HEK293 (cell line): ENCODE results near the gene BTAF1.

Experiments
- CTCF ChIA-PET: fragments of 350-600 bp; formaldehyde crosslinking; extraction: SDS; loops from one replicate; lab custom pipeline; 2021; ENCODE audit warnings: antibody characterized with exemption; lab: Yijun Ruan, JAX
- POLR2A ChIA-PET: fragments of 300-600 bp; formaldehyde crosslinking; extraction: SDS; loops from one replicate; lab custom pipeline; 2020; ENCODE audit warnings: antibody characterized with exemption, inconsistent platforms; lab: Yijun Ruan, JAX
- H3K27ac ChIP-seq: fragments of 200-500 bp; sonication (Bioruptor generic); 2 replicates; pipeline ENCODE4 v1.5.1; 2014; ENCODE audit warnings: low read depth, low read length, control low read depth, inconsistent platforms; ENCODE audit errors: extremely low read depth
- H3K36me3 ChIP-seq, 2 experiments: fragments of 200-500 bp in 1 of 2; sonication (Bioruptor generic) in 1 of 2; 1 replicate in 1 of 2; 2 replicates in 1 of 2; pipeline ENCODE4 v1.5.1; 2014 to 2017; ENCODE audit warnings: inconsistent platforms in 2 of 2, low read length in 2 of 2; ENCODE audit not compliant: control insufficient read depth in 2 of 2, insufficient read depth in 1 of 2
- H3K4me1 ChIP-seq: fragments of 200-500 bp; sonication (Bioruptor generic); 2 replicates; pipeline ENCODE4 v1.5.1; 2014; ENCODE audit warnings: mild to moderate bottlenecking, low read length, inconsistent platforms; ENCODE audit not compliant: control insufficient read depth, insufficient read depth
- H3K4me3 ChIP-seq: 2 replicates; pipeline ENCODE4 v1.5.1; 2011; ENCODE audit warnings: low read depth, mild to moderate bottlenecking, control low read depth, low read length, moderate library complexity
- H3K9me3 ChIP-seq: fragments of 200-500 bp; sonication (Bioruptor generic); 2 replicates; pipeline ENCODE4 v1.5.1; 2014; ENCODE audit warnings: low read depth, low read length, inconsistent platforms; ENCODE audit not compliant: control insufficient read depth, insufficient read depth
- FEZF1 ChIP-seq: fragments of 450-650 bp; formaldehyde crosslinking; IDR thresholded peaks from 2 replicates; pipeline ENCODE4 v1.5.1; 2016; ENCODE audit warnings: missing biosample characterization, missing genetic modification characterization
- GFI1B ChIP-seq: fragments of 450-650 bp; formaldehyde crosslinking; IDR thresholded peaks from 2 replicates; pipeline ENCODE4 v1.5.1; 2016; ENCODE audit warnings: missing biosample characterization, missing genetic modification characterization
- GLIS2 ChIP-seq: fragments of 450-650 bp; formaldehyde crosslinking; IDR thresholded peaks from 2 replicates; pipeline ENCODE4 v1.5.1; 2016; ENCODE audit warnings: missing biosample characterization, missing genetic modification characterization
- HOXA7 ChIP-seq: sonication (generic); formaldehyde crosslinking; IDR thresholded peaks from 2 replicates; pipeline ENCODE4 v1.8.1; 2022; ENCODE audit warnings: missing genetic modification reagents, borderline replicate concordance
- KLF16 ChIP-seq: fragments of 450-650 bp; formaldehyde crosslinking; IDR thresholded peaks from 2 replicates; pipeline ENCODE4 v1.5.1; 2017; ENCODE audit warnings: missing biosample characterization, missing genetic modification characterization
- KLF9 ChIP-seq: fragments of 450-650 bp; formaldehyde crosslinking; IDR thresholded peaks from 2 replicates; pipeline ENCODE4 v1.5.1; 2016; ENCODE audit warnings: missing biosample characterization, missing genetic modification characterization, low read depth
- SP3 ChIP-seq: fragments of 450-650 bp; formaldehyde crosslinking; IDR thresholded peaks from 2 replicates; pipeline ENCODE4 v1.5.1; 2016; ENCODE audit warnings: missing biosample characterization, missing genetic modification characterization
- ZBTB17 ChIP-seq: fragments of 450-650 bp; formaldehyde crosslinking; IDR thresholded peaks from 2 replicates; pipeline ENCODE4 v1.5.1; 2016; ENCODE audit warnings: missing biosample characterization, missing genetic modification characterization
- ZNF157 ChIP-seq: fragments of 450-650 bp; formaldehyde crosslinking; IDR thresholded peaks from 2 replicates; pipeline ENCODE4 v1.5.1; 2016; ENCODE audit warnings: missing biosample characterization, missing genetic modification characterization
- ZNF366 ChIP-seq: fragments of 450-650 bp; formaldehyde crosslinking; conservative IDR thresholded peaks from 2 replicates; pipeline ENCODE4 v1.5.1; 2016; ENCODE audit warnings: missing biosample characterization, missing genetic modification characterization
- ZNF549 ChIP-seq: fragments of 450-650 bp; IDR thresholded peaks from 2 replicates; pipeline ENCODE4 v1.5.1; 2018; ENCODE audit warnings: missing biosample characterization, missing genetic modification characterization, mild to moderate bottlenecking, inconsistent platforms, moderate library complexity
- ZNF629 ChIP-seq: fragments of 450-650 bp; formaldehyde crosslinking; IDR thresholded peaks from 2 replicates; pipeline ENCODE4 v1.5.1; 2017; ENCODE audit warnings: missing biosample characterization, missing genetic modification characterization
- ZNF660 ChIP-seq: fragments of 450-650 bp; IDR thresholded peaks from 2 replicates; pipeline ENCODE4 v1.5.1; 2018; ENCODE audit warnings: missing biosample characterization, mild to moderate bottlenecking, missing genetic modification characterization
- ZSCAN16 ChIP-seq: fragments of 450-650 bp; formaldehyde crosslinking; IDR thresholded peaks from 2 replicates; pipeline ENCODE4 v1.5.1; 2016; ENCODE audit warnings: missing biosample characterization, missing genetic modification characterization
- ZSCAN30 ChIP-seq: fragments of 450-650 bp; IDR thresholded peaks from 2 replicates; pipeline ENCODE4 v1.5.1; 2018; ENCODE audit warnings: missing biosample characterization, mild to moderate bottlenecking, missing genetic modification characterization, moderate library complexity
- TF ChIP-seq, protein P1 (sequence below): fragments of 450-650 bp; formaldehyde crosslinking; IDR thresholded peaks from 2 replicates; pipeline ENCODE4 v1.5.1; 2016; ENCODE audit warnings: missing biosample characterization, missing genetic modification characterization
- TF ChIP-seq, protein P2 (sequence below): fragments of 450-650 bp; formaldehyde crosslinking; IDR thresholded peaks from 2 replicates; pipeline ENCODE4 v1.5.1; 2016; ENCODE audit warnings: missing biosample characterization, missing genetic modification characterization
- TF ChIP-seq, protein P3 (sequence below): fragments of 450-650 bp; IDR thresholded peaks from 2 replicates; pipeline ENCODE4 v1.5.1; 2018; ENCODE audit warnings: missing biosample characterization, mild to moderate bottlenecking, missing genetic modification characterization
- TF ChIP-seq, protein P4 (sequence below): fragments of 450-650 bp; formaldehyde crosslinking; IDR thresholded peaks from 2 replicates; pipeline ENCODE4 v1.5.1; 2017; ENCODE audit warnings: missing biosample characterization, missing genetic modification characterization
- TF ChIP-seq, protein P5 (sequence below): fragments of 450-650 bp; formaldehyde crosslinking; optimal IDR thresholded peaks from 2 replicates; pipeline ENCODE3; 2016; ENCODE audit warnings: missing biosample characterization, mild to moderate bottlenecking, missing genetic modification characterization
- TF ChIP-seq, protein P6 (sequence below): fragments of 450-650 bp; formaldehyde crosslinking; IDR thresholded peaks from 2 replicates; pipeline ENCODE4 v1.5.0; 2017; ENCODE audit warnings: missing biosample characterization, missing genetic modification characterization, borderline replicate concordance
- TF ChIP-seq, protein P7 (sequence below): fragments of 450-650 bp; formaldehyde crosslinking; IDR thresholded peaks from 2 replicates; pipeline ENCODE4 v1.5.1; 2016; ENCODE audit warnings: missing biosample characterization, missing genetic modification characterization

The BTAF1 gene

DNA sequence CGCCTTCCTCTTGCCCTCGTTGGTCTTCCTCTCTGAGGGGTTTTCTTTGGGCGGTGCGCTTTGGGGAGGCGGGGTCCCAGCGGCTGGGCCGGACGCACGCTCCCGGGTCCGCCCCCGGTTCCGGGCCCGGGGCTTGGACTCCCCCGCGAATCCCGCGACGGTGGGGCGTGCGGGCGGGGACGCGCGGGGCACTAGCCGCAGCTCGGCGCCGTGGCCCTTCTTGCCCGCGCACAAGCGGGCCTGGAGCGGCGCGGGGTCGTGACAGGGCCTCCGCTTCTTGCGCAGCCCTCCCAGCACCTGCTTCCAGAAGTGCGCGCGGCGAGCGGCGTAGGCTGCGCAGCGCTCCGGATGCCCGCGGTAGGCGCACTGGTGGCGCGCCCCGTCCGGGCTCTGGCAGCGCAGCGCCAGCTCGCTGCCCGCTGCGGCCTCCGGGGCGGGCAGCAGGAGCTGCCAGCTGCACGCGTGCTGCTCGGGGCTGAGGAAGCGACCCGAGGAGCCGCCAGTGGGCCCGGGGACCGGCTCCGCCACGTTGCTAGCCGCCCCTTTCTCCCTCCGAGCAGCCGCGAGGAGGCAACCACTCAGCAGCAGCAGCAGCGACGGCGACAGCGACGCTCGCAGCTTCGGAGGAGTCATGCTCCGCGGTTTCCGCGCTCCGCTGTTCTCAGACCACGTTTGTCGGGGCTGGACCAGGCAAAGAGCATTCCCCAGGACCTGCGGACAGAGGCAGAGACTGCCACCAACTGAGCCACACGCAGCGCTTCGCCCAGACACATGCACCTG is 15.0 kb upstream of the BTAF1 start:
- no peaks in the 10 kb centered on the region for H3K9me3 ChIP-seq
- H3K36me3 ChIP-seq = peaks cover 0 to 3% of the 10 kb centered on the region in 2 experiments; a peak in 1 of 3 replicates
- ChIA-PET CTCF (interaction anchor here (0.6 to 1.7 kb wide), 12 partner anchors 15 to 522 kb away, joined by 3 to 6 read pairs (median 4); partner anchors contain the start of gene BTAF1), POLR2A (interaction anchor here (0.6 to 2.8 kb wide), 7 partner anchors 10 to 939 kb away, joined by 3 to 18 read pairs (median 6); partner anchors contain the start of genes BTAF1 and TNKS2)
- peaks cover 2% of the 10 kb centered on the region; the same call in 1 of the 2 replicates for H3K4me1 ChIP-seq
- peak overlapping the region; percentile 79; the same call in 1 of the 2 replicates for H3K27ac ChIP-seq
- peak overlapping the region; percentile 56 for H3K4me3 ChIP-seq
- TF ChIP-seq ZNF366 (tag by site-specific recombination) (no peak; the same call in 1 of the 2 replicates), KLF16 (tag by site-specific recombination) (peak; percentile 84; the same call in 1 of the 2 replicates), GLIS2 (tag by site-specific recombination) (peak; percentile 70; the same call in 1 of the 2 replicates), HOXA7 (CRISPR knock-in tag) (0 out of 2 replicates have a peak, but pooled peaks have one; percentile 44), ZNF660 (tag by site-specific recombination) (peak; percentile 89), GFI1B (no peak), ZSCAN30 (tag by site-specific recombination) (peak; percentile 67), ZNF157 (tag by site-specific recombination) (no peak), ZNF549 (tag by site-specific recombination) (no peak), ZBTB17 (tag by site-specific recombination) (peak; percentile 80), SP3 (tag by site-specific recombination) (no peak), KLF9 (tag by site-specific recombination) (no peak), ZSCAN16 (tag by site-specific recombination) (peak; percentile 82), FEZF1 (0 out of 2 replicates have a peak, but pooled peaks have one; percentile 22), ZNF629 (0 out of 2 replicates have a peak, but pooled peaks have one; percentile 38)
- TF ChIP-seq, protein P1, sequence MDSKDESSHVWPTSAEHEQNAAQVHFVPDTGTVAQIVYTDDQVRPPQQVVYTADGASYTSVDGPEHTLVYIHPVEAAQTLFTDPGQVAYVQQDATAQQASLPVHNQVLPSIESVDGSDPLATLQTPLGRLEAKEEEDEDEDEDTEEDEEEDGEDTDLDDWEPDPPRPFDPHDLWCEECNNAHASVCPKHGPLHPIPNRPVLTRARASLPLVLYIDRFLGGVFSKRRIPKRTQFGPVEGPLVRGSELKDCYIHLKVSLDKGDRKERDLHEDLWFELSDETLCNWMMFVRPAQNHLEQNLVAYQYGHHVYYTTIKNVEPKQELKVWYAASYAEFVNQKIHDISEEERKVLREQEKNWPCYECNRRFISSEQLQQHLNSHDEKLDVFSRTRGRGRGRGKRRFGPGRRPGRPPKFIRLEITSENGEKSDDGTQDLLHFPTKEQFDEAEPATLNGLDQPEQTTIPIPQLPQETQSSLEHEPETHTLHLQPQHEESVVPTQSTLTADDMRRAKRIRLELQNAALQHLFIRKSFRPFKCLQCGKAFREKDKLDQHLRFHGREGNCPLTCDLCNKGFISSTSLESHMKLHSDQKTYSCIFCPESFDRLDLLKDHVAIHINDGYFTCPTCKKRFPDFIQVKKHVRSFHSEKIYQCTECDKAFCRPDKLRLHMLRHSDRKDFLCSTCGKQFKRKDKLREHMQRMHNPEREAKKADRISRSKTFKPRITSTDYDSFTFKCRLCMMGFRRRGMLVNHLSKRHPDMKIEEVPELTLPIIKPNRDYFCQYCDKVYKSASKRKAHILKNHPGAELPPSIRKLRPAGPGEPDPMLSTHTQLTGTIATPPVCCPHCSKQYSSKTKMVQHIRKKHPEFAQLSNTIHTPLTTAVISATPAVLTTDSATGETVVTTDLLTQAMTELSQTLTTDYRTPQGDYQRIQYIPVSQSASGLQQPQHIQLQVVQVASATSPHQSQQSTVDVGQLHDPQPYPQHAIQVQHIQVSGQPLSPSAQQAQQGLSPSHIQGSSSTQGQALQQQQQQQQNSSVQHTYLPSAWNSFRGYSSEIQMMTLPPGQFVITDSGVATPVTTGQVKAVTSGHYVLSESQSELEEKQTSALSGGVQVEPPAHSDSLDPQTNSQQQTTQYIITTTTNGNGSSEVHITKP (tag by site-specific recombination) = no peak; the same call in none of the 2 replicates
- TF ChIP-seq, protein P2, sequence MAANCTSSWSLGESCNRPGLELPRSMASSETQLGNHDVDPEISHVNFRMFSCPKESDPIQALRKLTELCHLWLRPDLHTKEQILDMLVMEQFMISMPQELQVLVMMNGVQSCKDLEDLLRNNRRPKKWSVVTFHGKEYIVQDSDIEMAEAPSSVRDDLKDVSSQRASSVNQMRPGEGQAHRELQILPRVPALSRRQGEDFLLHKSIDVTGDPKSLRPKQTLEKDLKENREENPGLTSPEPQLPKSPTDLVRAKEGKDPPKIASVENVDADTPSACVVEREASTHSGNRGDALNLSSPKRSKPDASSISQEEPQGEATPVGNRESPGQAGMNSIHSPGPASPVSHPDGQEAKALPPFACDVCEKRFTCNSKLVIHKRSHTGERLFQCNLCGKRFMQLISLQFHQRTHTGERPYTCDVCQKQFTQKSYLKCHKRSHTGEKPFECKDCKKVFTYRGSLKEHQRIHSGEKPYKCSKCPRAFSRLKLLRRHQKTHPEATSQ (tag by site-specific recombination) = peak; percentile 81; the same call in 1 of the 2 replicates
- TF ChIP-seq, protein P3, sequence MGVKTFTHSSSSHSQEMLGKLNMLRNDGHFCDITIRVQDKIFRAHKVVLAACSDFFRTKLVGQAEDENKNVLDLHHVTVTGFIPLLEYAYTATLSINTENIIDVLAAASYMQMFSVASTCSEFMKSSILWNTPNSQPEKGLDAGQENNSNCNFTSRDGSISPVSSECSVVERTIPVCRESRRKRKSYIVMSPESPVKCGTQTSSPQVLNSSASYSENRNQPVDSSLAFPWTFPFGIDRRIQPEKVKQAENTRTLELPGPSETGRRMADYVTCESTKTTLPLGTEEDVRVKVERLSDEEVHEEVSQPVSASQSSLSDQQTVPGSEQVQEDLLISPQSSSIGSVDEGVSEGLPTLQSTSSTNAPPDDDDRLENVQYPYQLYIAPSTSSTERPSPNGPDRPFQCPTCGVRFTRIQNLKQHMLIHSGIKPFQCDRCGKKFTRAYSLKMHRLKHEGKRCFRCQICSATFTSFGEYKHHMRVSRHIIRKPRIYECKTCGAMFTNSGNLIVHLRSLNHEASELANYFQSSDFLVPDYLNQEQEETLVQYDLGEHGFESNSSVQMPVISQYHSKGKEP = no peak
- TF ChIP-seq, protein P4, sequence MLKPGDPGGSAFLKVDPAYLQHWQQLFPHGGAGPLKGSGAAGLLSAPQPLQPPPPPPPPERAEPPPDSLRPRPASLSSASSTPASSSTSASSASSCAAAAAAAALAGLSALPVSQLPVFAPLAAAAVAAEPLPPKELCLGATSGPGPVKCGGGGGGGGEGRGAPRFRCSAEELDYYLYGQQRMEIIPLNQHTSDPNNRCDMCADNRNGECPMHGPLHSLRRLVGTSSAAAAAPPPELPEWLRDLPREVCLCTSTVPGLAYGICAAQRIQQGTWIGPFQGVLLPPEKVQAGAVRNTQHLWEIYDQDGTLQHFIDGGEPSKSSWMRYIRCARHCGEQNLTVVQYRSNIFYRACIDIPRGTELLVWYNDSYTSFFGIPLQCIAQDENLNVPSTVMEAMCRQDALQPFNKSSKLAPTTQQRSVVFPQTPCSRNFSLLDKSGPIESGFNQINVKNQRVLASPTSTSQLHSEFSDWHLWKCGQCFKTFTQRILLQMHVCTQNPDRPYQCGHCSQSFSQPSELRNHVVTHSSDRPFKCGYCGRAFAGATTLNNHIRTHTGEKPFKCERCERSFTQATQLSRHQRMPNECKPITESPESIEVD (tag by site-specific recombination) = no peak
- TF ChIP-seq, protein P5, sequence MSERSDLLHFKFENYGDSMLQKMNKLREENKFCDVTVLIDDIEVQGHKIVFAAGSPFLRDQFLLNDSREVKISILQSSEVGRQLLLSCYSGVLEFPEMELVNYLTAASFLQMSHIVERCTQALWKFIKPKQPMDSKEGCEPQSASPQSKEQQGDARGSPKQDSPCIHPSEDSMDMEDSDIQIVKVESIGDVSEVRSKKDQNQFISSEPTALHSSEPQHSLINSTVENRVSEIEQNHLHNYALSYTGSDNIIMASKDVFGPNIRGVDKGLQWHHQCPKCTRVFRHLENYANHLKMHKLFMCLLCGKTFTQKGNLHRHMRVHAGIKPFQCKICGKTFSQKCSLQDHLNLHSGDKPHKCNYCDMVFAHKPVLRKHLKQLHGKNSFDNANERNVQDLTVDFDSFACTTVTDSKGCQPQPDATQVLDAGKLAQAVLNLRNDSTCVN (tag by site-specific recombination) = peak; percentile 83
- TF ChIP-seq, protein P6, sequence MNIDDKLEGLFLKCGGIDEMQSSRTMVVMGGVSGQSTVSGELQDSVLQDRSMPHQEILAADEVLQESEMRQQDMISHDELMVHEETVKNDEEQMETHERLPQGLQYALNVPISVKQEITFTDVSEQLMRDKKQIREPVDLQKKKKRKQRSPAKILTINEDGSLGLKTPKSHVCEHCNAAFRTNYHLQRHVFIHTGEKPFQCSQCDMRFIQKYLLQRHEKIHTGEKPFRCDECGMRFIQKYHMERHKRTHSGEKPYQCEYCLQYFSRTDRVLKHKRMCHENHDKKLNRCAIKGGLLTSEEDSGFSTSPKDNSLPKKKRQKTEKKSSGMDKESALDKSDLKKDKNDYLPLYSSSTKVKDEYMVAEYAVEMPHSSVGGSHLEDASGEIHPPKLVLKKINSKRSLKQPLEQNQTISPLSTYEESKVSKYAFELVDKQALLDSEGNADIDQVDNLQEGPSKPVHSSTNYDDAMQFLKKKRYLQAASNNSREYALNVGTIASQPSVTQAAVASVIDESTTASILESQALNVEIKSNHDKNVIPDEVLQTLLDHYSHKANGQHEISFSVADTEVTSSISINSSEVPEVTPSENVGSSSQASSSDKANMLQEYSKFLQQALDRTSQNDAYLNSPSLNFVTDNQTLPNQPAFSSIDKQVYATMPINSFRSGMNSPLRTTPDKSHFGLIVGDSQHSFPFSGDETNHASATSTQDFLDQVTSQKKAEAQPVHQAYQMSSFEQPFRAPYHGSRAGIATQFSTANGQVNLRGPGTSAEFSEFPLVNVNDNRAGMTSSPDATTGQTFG (tag by site-specific recombination) = no peak
- TF ChIP-seq, protein P7, sequence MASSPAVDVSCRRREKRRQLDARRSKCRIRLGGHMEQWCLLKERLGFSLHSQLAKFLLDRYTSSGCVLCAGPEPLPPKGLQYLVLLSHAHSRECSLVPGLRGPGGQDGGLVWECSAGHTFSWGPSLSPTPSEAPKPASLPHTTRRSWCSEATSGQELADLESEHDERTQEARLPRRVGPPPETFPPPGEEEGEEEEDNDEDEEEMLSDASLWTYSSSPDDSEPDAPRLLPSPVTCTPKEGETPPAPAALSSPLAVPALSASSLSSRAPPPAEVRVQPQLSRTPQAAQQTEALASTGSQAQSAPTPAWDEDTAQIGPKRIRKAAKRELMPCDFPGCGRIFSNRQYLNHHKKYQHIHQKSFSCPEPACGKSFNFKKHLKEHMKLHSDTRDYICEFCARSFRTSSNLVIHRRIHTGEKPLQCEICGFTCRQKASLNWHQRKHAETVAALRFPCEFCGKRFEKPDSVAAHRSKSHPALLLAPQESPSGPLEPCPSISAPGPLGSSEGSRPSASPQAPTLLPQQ (tag by site-specific recombination) = peak; percentile 93
